HCT116 (cell line): ENCODE results near the gene OPRD1. TPM values are rescaled to one million over a fixed set of nuclear protein-coding genes. Genes with fewer than 3 reads are reported as not detected.

Source experiments
- ATAC-seq: fragments of 200-7000 bp; cut with Tn5 transposase; 2 replicates; pipeline ENCODE4 v1.9.1; 2020; ENCODE audit warnings: mild to moderate bottlenecking, moderate library complexity
- BruUV-seq: library from RNA; stranded (reverse); fragments of 400-500 nt; replicated peaks from 2 replicates; lab custom pipeline; 2021; lab: Mats Ljungman, UMichigan
- CTCF ChIA-PET: fragments of 300-600 bp; sonication (Branson Sonifier 250); formaldehyde crosslinking; loops from one replicate; lab custom pipeline; 2021; ENCODE audit warnings: antibody characterized with exemption; lab: Charles Lee
- POLR2A ChIA-PET: fragments of 300-600, 350-600 bp; sonication (Branson Sonifier 250); formaldehyde crosslinking; loops from one replicate; lab custom pipeline; 2021; ENCODE audit warnings: antibody characterized with exemption; lab: Charles Lee
- RAD21 ChIA-PET, 2 experiments: fragments of 300-600 bp; sonication (Branson Sonifier 250); formaldehyde crosslinking; loops; one replicate each; lab custom pipeline; 2023; ENCODE audit warnings: low total read pairs in 2 of 2; ENCODE audit not compliant: uncharacterized antibody in 2 of 2, unreplicated experiment in 2 of 2, low non-redundant PET in 1 of 2; lab: Charles Lee
- DNase-seq: peaks from one replicate; pipeline ENCODE4 v3.0.0-alpha.2; 2010; ENCODE audit warnings: low read depth, low spot score
- H2AFZ ChIP-seq: fragments of 200-600 bp; shearing (Covaris generic), sonication (generic); 2 replicates; pipeline ENCODE4 v1.6.1; 2017; ENCODE audit warnings: low read depth, mixed run types, mixed read lengths, antibody characterized with exemption, low read length; ENCODE audit not compliant: poor library complexity, severe bottlenecking
- H3K27ac ChIP-seq: 2 replicates; pipeline ENCODE4 v1.5.1; 2012; ENCODE audit warnings: low read depth, low read length
- H3K27me3 ChIP-seq: fragments of 200-600 bp; sonication (generic); 2 replicates; pipeline ENCODE4 v1.6.1; 2016; ENCODE audit warnings: mixed run types, low read length, mixed read lengths; ENCODE audit not compliant: insufficient read depth
- H3K36me3 ChIP-seq, 2 experiments: fragments of 200-500 bp in 1 of 2; fragments of 200-600 bp in 1 of 2; sonication (Bioruptor generic) in 1 of 2; sonication (generic) in 1 of 2; 2 replicates each; pipeline versions ENCODE4 v1.5.1 to v1.6.1; 2014 to 2016; ENCODE audit warnings: low read length in 2 of 2, inconsistent platforms in 1 of 2, mixed read lengths in 1 of 2, mixed run types in 1 of 2; ENCODE audit not compliant: insufficient read depth in 2 of 2, control insufficient read depth in 1 of 2
- H3K4me1 ChIP-seq, 2 experiments: fragments of 200-600 bp in 1 of 2; sonication (generic) in 1 of 2; 2 replicates each; pipeline versions ENCODE4 v1.5.1 to v1.6.1; 2012 to 2017; ENCODE audit warnings: low read length in 2 of 2, inconsistent platforms in 1 of 2, mild to moderate bottlenecking in 1 of 2, mixed read lengths in 1 of 2, mixed run types in 1 of 2, moderate library complexity in 1 of 2; ENCODE audit not compliant: insufficient read depth in 2 of 2, control insufficient read depth in 1 of 2
- H3K4me2 ChIP-seq: fragments of 200-600 bp; sonication (generic); 2 replicates; pipeline ENCODE4 v1.6.1; 2017; ENCODE audit warnings: mixed run types, low read length, mixed read lengths
- H3K4me3 ChIP-seq, 2 experiments: fragments of 200-600 bp in 1 of 2; sonication (generic) in 1 of 2; replicated peaks in 1 of 2; 2 replicates each; pipeline ENCODE4 v1.5.1; 2011 to 2016; ENCODE audit warnings: low read length in 2 of 2, control low read depth in 1 of 2, low read depth in 1 of 2, mild to moderate bottlenecking in 1 of 2, mixed read lengths in 1 of 2, mixed run types in 1 of 2
- H3K79me2 ChIP-seq: fragments of 200-600 bp; sonication (generic); 2 replicates; pipeline ENCODE4 v1.6.1; 2017; ENCODE audit warnings: mild to moderate bottlenecking, mixed run types, low read length, moderate library complexity, mixed read lengths; ENCODE audit not compliant: insufficient read depth
- H3K9ac ChIP-seq: fragments of 200-600 bp; sonication (generic); 2 replicates; pipeline ENCODE4 v1.6.1; 2016; ENCODE audit warnings: low read length, mixed read lengths
- H3K9me2 ChIP-seq: fragments of 200-600 bp; sonication (generic), shearing (Covaris generic); 2 replicates; pipeline ENCODE4 v1.6.1; 2017; ENCODE audit warnings: mixed run types, mild to moderate bottlenecking, moderate library complexity; ENCODE audit not compliant: insufficient read depth
- H3K9me3 ChIP-seq, 2 experiments: fragments of 200-500 bp in 1 of 2; fragments of 200-600 bp in 1 of 2; sonication (Bioruptor generic) in 1 of 2; sonication (generic) in 1 of 2; 2 replicates each; pipeline ENCODE4 v1.6.1; 2014 to 2017; ENCODE audit warnings: low read length in 2 of 2, mixed read lengths in 2 of 2, inconsistent platforms in 1 of 2, low read depth in 1 of 2, mild to moderate bottlenecking in 1 of 2, mixed run types in 1 of 2, moderate library complexity in 1 of 2; ENCODE audit not compliant: control insufficient read depth in 1 of 2, insufficient read depth in 1 of 2
- H4K20me1 ChIP-seq: fragments of 200-600 bp; sonication (generic), shearing (Covaris generic); 2 replicates; pipeline ENCODE4 v1.6.1; 2017; ENCODE audit warnings: mixed run types, mild to moderate bottlenecking, moderate library complexity; ENCODE audit not compliant: insufficient read depth
- CBX3 ChIP-seq: IDR thresholded peaks from 2 replicates; pipeline ENCODE4 v1.6.1; 2012; ENCODE audit warnings: low read depth
- EGR1 ChIP-seq: IDR thresholded peaks from 2 replicates; pipeline ENCODE4 v1.6.1; 2012; ENCODE audit warnings: low read depth
- ELF1 ChIP-seq: IDR thresholded peaks from 2 replicates; pipeline ENCODE4 v1.6.1; 2012; ENCODE audit warnings: low read depth, borderline replicate concordance
- EZH2 ChIP-seq: fragments of 200-600 bp; sonication (generic); IDR thresholded peaks from 2 replicates; pipeline ENCODE4 v1.6.1; 2017; ENCODE audit warnings: antibody characterized with exemption, mixed run types
- FOSL1 ChIP-seq: IDR thresholded peaks from 2 replicates; pipeline ENCODE4 v1.6.1; 2012; ENCODE audit warnings: low read depth
- SIN3A ChIP-seq: IDR thresholded peaks from 2 replicates; pipeline ENCODE4 v1.6.1; 2012; ENCODE audit warnings: low read depth
- SRF ChIP-seq: IDR thresholded peaks from 2 replicates; pipeline ENCODE4 v1.6.1; 2012; ENCODE audit warnings: low read depth
- TCF7L2 ChIP-seq: IDR thresholded peaks from 2 replicates; pipeline ENCODE4 v1.7.0; 2011; ENCODE audit warnings: borderline replicate concordance, inconsistent platforms; ENCODE audit not compliant: insufficient read depth, insufficient read length; ENCODE audit errors: extremely low read depth
- YY1 ChIP-seq: IDR thresholded peaks from 2 replicates; pipeline ENCODE4 v1.6.1; 2011; ENCODE audit warnings: low read length, low read depth, moderate library complexity, mild to moderate bottlenecking; ENCODE audit not compliant: insufficient replicate concordance; ENCODE audit errors: extremely low read depth
- ZFX ChIP-seq: fragments of 450-650 bp; IDR thresholded peaks from 2 replicates; pipeline ENCODE4 v1.6.1; 2017
- ZNF274 ChIP-seq: fragments of 200-500 bp; sonication (Bioruptor generic); IDR thresholded peaks from 2 replicates; pipeline ENCODE4 v1.6.1; 2014; ENCODE audit warnings: mild to moderate bottlenecking, low read depth, low read length, inconsistent platforms
- intact Hi-C: fragments of 100-400 bp; cut with micrococcal nuclease; formaldehyde crosslinking; loops from 2 replicates; pipeline ENCODE4 v1.10.0; 2022
- total RNA-seq: library from RNA; stranded (reverse); gene quantifications from one replicate; pipeline ENCODE4 v1.2.1, GENCODE V29; 2021; ENCODE audit not compliant: unreplicated experiment
- TF ChIP-seq, protein P1 (sequence below): IDR thresholded peaks from 2 replicates; pipeline ENCODE4 v1.6.1; 2012
- TF ChIP-seq, protein P2 (sequence below), 3 experiments: fragments of 200-600 bp in 1 of 3; sonication (generic) in 1 of 3; IDR thresholded peaks in 2 of 3; conservative IDR thresholded peaks in 1 of 3; 2 replicates each; pipeline ENCODE4 v1.5.1; 2012 to 2017; ENCODE audit warnings: low read depth in 2 of 3, low read length in 2 of 3, antibody characterized with exemption in 1 of 3, borderline replicate concordance in 1 of 3, control low read depth in 1 of 3, mild to moderate bottlenecking in 1 of 3, mixed read lengths in 1 of 3, mixed run types in 1 of 3, moderate library complexity in 1 of 3; ENCODE audit not compliant: insufficient read depth in 1 of 3

The OPRD1 gene
- total RNA-seq, 1 experiment from 2014 or later, result not detected

DNA sequence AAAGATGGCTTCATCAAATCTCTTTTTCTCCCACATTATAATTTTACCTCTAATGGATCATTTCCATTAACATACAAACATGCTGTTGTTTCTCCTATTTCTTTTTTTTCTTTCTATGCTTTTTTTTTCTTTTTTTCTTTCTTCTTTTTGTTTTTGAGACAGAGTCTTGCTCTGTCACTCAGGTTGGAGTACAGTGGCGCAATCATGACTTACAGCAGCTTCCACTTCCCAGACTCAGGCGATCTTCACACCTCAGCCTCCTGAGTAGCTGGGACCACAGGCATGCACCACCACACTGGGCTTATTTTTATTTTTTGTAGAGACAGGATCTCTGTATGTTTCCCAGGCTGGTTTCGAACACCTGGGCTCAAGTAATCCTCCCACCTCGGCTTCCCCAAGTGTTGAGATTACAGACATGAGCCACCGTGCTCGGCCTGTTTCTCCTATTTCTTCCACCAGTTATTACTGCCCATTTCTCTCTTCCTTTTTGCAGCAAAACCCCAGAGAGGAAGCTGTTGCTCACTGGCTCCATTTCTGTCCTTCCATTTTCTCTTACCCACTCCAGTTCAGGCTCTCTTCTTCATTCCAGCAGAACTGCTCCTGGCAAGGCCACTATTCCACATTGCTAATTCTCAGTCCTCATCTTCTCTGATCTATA, 32.1 kb upstream of the OPRD1 start:
- intact Hi-C loops, result no loop called here
- no peaks in the 10 kb centered on the region for H4K20me1 ChIP-seq
- DNase-seq (no peak), ATAC-seq (no peak)
- no peak overlapping the region for H3K9ac ChIP-seq
- H3K9me3 ChIP-seq, result no peaks in the 10 kb centered on the region
- CTCF ChIA-PET, result no interaction called here
- H3K36me3 ChIP-seq, result peaks cover 2 to 3% of the 10 kb centered on the region in 2 experiments; a peak in 3 of 4 replicates
- H3K4me2 ChIP-seq, result no peak overlapping the region
- no peaks in the 10 kb centered on the region for H3K79me2 ChIP-seq
- no peaks in the 10 kb centered on the region for H3K27me3 ChIP-seq
- H3K4me3 ChIP-seq, result no peak overlapping the region
- TF ChIP-seq, protein P1, sequence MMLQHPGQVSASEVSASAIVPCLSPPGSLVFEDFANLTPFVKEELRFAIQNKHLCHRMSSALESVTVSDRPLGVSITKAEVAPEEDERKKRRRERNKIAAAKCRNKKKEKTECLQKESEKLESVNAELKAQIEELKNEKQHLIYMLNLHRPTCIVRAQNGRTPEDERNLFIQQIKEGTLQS, result no peak
- TF ChIP-seq SRF, result no peak
- no peak for TF ChIP-seq SIN3A
- TF ChIP-seq ZFX, result no peak
- no peak for TF ChIP-seq EZH2
- TF ChIP-seq EGR1, result no peak
- TF ChIP-seq ZNF274, result no peak
- no peak for TF ChIP-seq TCF7L2
- TF ChIP-seq FOSL1, result no peak
- no peak for TF ChIP-seq ELF1
- no peak for TF ChIP-seq CBX3
- POLR2A ChIA-PET, result no interaction called here
- H3K27ac ChIP-seq, result no peak overlapping the region
- RAD21 ChIA-PET, result no interaction called here
- no TSS peak for BruUV-seq
- no peak overlapping the region for H2AFZ ChIP-seq
- peaks cover 0 to 3% of the 10 kb centered on the region in 2 experiments; a peak in 1 of 4 replicates for H3K4me1 ChIP-seq
- no peaks in the 10 kb centered on the region for H3K9me2 ChIP-seq

- intact Hi-C loops, result no loop called here
- Histone ChIP-seq H4K20me1 (no peaks in the 10 kb centered on the region), H3K4me2 (no peak overlapping the region), H3K36me3 (no peaks in the 10 kb centered on the region), H3K4me3 (no peak overlapping the region), H3K27me3 (no peaks in the 10 kb centered on the region), H3K27ac (no peak overlapping the region), H2AFZ (no peak overlapping the region), H3K9ac (no peak overlapping the region), H3K9me2 (no peaks in the 10 kb centered on the region), H3K79me2 (no peaks in the 10 kb centered on the region), H3K4me1 (peaks cover 0 to 11% of the 10 kb centered on the region in 2 experiments; a peak in 2 of 4 replicates), H3K9me3 (no peaks in the 10 kb centered on the region)
- BruUV-seq, result no TSS peak
- RAD21 ChIA-PET, result no interaction called here
- CTCF ChIA-PET, result interaction anchor here (5.4 kb wide), 1 partner anchor 96 kb away, joined by 86 read pairs; no protein-coding TSS in a partner anchor
- ATAC-seq (no peak), DNase-seq (no peak)
- TF ChIP-seq FOSL1, result no peak
- no peak for TF ChIP-seq SIN3A
- no peak for TF ChIP-seq EGR1
- TF ChIP-seq YY1, result no peak
- TF ChIP-seq, protein P2, sequence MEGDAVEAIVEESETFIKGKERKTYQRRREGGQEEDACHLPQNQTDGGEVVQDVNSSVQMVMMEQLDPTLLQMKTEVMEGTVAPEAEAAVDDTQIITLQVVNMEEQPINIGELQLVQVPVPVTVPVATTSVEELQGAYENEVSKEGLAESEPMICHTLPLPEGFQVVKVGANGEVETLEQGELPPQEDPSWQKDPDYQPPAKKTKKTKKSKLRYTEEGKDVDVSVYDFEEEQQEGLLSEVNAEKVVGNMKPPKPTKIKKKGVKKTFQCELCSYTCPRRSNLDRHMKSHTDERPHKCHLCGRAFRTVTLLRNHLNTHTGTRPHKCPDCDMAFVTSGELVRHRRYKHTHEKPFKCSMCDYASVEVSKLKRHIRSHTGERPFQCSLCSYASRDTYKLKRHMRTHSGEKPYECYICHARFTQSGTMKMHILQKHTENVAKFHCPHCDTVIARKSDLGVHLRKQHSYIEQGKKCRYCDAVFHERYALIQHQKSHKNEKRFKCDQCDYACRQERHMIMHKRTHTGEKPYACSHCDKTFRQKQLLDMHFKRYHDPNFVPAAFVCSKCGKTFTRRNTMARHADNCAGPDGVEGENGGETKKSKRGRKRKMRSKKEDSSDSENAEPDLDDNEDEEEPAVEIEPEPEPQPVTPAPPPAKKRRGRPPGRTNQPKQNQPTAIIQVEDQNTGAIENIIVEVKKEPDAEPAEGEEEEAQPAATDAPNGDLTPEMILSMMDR (IDR thresholded peaks at IDR 0.05 in 2 of 3, conservative IDR thresholded peaks at IDR 0.05 in 1 of 3; ENCODE audit: borderline replicate concordance in 1 of 3, insufficient read depth in 1 of 3, low read depth in 2 of 3, low read length in 2 of 3), result no peak
- TF ChIP-seq ELF1, result no peak
- POLR2A ChIA-PET, result no interaction called here
These were observed 30.7 kb upstream of the OPRD1 start for GRCh38 chr1:28781305-28781704.
